ENCODE results near the gene CDH22.

GRCh38 chr20:46351357-46352058 is 43.2 kb upstream of the CDH22 start:
- TF ChIP-seq ZNF436 (CRISPR knock-in tag; IDR thresholded peaks at IDR 0.05): no peak
- TF ChIP-seq MAFF (IDR thresholded peaks at IDR 0.05; ENCODE audit: low read length): no peak
- TF ChIP-seq HMGXB4 (CRISPR knock-in tag; IDR thresholded peaks at IDR 0.05): no peak
- TF ChIP-seq JUNB (CRISPR knock-in tag; conservative IDR thresholded peaks at IDR 0.05): no peak
- no peak for TF ChIP-seq LEF1 (IDR thresholded peaks at IDR 0.05)
- no peak for TF ChIP-seq ETV1 (tag; conservative IDR thresholded peaks at IDR 0.05; ENCODE audit: low read depth)
- TF ChIP-seq ZNF347 (CRISPR knock-in tag; IDR thresholded peaks at IDR 0.05; ENCODE audit: low read depth): no peak
- no peak for TF ChIP-seq MXI1 (IDR thresholded peaks at IDR 0.05; ENCODE audit: low read depth, low read length)
- no peak for TF ChIP-seq POLR2AphosphoS5 (IDR thresholded peaks at IDR 0.05; ENCODE audit: control insufficient read depth, insufficient read depth, low read depth, low read length)
- no peak for TF ChIP-seq RAD21 (CRISPR knock-in tag; conservative IDR thresholded peaks at IDR 0.05 in 1 of 2, IDR thresholded peaks at IDR 0.05 in 1 of 2)
- no peak for TF ChIP-seq ZEB2 (IDR thresholded peaks at IDR 0.05)
- no peak for TF ChIP-seq ZNF311 (CRISPR knock-in tag; IDR thresholded peaks at IDR 0.05)
- TF ChIP-seq RBBP5 (IDR thresholded peaks at IDR 0.05; ENCODE audit: borderline replicate concordance, insufficient read depth, low read length, poor library complexity, severe bottlenecking): no peak
- TF ChIP-seq HDGF (IDR thresholded peaks at IDR 0.05): no peak
